Mesangial cell (primary cell): ENCODE measurements around the gene IPO4. TPM values are rescaled to one million over a fixed set of nuclear protein-coding genes. Genes with fewer than 3 reads are reported as not detected.

Experiments
- total RNA-seq: library from RNA; depleted of rRNA; stranded (reverse); fragments of >200 nt; gene quantifications from 2 replicates; pipeline ENCODE4 v1.2.3, GENCODE V29; 2015

Gene IPO4
- total RNA-seq, 1 donor from 2014 or later, result 50.6 TPM

DNA sequence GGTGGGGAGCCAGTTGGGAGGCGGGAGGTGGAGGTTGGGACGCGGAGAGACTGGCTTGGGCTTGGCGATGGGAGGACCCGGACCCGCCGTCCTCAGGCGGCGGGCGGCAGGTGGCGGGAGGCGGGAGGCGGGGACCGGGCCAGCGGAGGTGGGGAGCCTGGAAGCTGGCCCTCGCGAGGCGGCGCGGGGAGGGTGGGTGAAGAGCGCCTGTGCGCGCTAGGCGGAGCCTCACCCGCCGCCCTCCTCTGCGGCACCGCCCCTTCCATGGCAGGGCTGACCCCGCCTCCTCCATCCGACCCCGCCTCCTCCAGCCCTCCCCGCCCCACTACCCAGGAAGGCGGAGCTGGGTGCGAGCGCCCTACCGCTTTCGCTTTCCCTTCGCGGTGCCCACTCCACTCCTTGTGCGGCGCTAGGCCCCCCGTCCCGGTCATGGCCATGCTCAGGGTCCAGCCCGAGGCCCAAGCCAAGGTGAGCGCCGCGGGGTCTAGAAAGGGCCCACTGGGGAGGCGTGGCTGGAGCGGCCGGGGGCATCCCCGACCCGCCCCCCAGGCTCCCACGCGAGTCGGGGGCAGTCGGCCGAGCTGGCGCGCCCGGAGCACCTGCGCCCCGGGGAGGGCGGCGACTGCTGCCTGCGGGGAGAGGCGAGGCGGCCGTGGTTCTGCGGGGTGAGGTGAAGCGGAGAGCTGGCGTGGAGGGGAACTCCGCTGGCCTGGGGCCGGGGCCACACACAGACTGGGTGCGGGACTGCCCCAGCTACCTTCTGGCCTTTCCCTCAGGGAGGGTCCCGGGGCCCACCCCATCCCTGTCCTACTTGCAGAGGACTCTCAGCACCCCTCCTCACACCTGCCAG is 52.6 kb downstream of the IPO4 start, which contains the start of gene PSME1:
Gene PSME1, plus strand, starts transcription at position 361 of the 850 bp plus-strand sequence. Its CDS starts 69 bp downstream, at position 430.

DNA sequence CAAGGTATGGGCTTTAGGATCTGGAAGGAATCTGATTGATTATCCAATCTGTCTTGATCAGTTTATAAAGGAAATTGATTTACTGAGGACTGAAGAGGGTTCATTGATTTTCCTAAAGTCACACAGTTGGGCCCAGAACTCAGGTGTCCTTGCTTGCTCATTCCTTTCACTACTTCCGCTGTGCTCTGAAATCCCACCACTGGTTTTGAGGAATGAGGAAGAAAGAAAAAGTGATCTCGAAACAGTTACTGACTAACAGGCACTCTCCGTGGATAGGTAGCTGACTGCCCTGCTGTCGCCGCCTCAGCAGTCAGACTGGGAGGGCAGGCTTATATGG is 58.3 kb downstream of the IPO4 start, which contains the start of gene FITM1:
Gene FITM1, plus strand, starts transcription at position 280 of the 337 bp plus-strand sequence. CDS start 905 bp downstream, outside the sequence.

Other genes with a start within 250 kb of the IPO4 start
- 39.6 and 44.0 TPM in 2 replicates for gene DHRS4, start 235.0 kb downstream of the IPO4 start, total RNA-seq
- 11.9 and 19.0 TPM in 2 replicates for gene DHRS4L2, start 199.9 kb downstream of the IPO4 start, total RNA-seq
- gene CARMIL3, start 136.8 kb downstream of the IPO4 start, total RNA-seq, result under 0.01 and 0.38 TPM in 2 replicates
- not detected in 2 replicates for gene CPNE6, start 117.3 kb downstream of the IPO4 start, total RNA-seq
- 65.0 and 80.9 TPM in 2 replicates for gene PCK2, start 94.5 kb downstream of the IPO4 start, total RNA-seq
- gene DCAF11, start 74.0 kb downstream of the IPO4 start, total RNA-seq, result 38.0 and 68.5 TPM in 2 replicates
- 3.4 and 3.5 TPM in 2 replicates for gene NRL, start 73.9 kb downstream of the IPO4 start, total RNA-seq
- 0.13 TPM in 1 of 2 replicates, not detected in the other for gene FITM1, start 58.2 kb downstream of the IPO4 start, total RNA-seq
- gene PSME1, start 52.6 kb downstream of the IPO4 start, total RNA-seq, result 139 and 159 TPM in 2 replicates
- 10.3 and 38.1 TPM in 2 replicates for gene EMC9, start 47.2 kb downstream of the IPO4 start, total RNA-seq
- 64.3 and 68.9 TPM in 2 replicates for gene PSME2, start 42.2 kb downstream of the IPO4 start, total RNA-seq
- 34.9 and 54.6 TPM in 2 replicates for gene RNF31, start 41.3 kb downstream of the IPO4 start, total RNA-seq
- gene IRF9, start 27.6 kb downstream of the IPO4 start, total RNA-seq, result 24.6 and 85.1 TPM in 2 replicates
- 151 and 228 TPM in 2 replicates for gene REC8, start 16.7 kb downstream of the IPO4 start, total RNA-seq
- 58.7 and 75.7 TPM in 2 replicates for gene TM9SF1, start 6.6 kb upstream of the IPO4 start, total RNA-seq
- gene TSSK4, start 16.9 kb upstream of the IPO4 start, total RNA-seq, result not detected in 2 replicates
- gene CHMP4A, start 24.7 kb upstream of the IPO4 start, total RNA-seq, result 20.2 and 24.4 TPM in 2 replicates
- 5.9 and 16.9 TPM in 2 replicates for gene MDP1, start 27.2 kb upstream of the IPO4 start, total RNA-seq
- 93.6 and 135 TPM in 2 replicates for gene NEDD8, start 43.6 kb upstream of the IPO4 start, total RNA-seq
- gene GMPR2, start 44.1 kb upstream of the IPO4 start, total RNA-seq, result 42.7 and 54.6 TPM in 2 replicates
- 44.0 and 47.4 TPM in 2 replicates for gene TINF2, start 53.8 kb upstream of the IPO4 start, total RNA-seq
- 0.65 and 0.89 TPM in 2 replicates for gene TGM1, start 74.4 kb upstream of the IPO4 start, total RNA-seq
- gene RABGGTA, start 82.8 kb upstream of the IPO4 start, total RNA-seq, result 33.7 TPM in 2 replicates
- gene DHRS1, start 111.0 kb upstream of the IPO4 start, total RNA-seq, result 19.7 and 46.5 TPM in 2 replicates
- 18.1 and 23.1 TPM in 2 replicates for gene NOP9, start 111.0 kb upstream of the IPO4 start, total RNA-seq
- 1.1 and 1.3 TPM in 2 replicates for gene CIDEB, start 119.2 kb upstream of the IPO4 start, total RNA-seq
- gene LTB4R2, start 121.3 kb upstream of the IPO4 start, total RNA-seq, result 1.1 and 1.3 TPM in 2 replicates
- 0.98 and 1.9 TPM in 2 replicates for gene LTB4R, start 122.7 kb upstream of the IPO4 start, total RNA-seq
- 0.16 and 1.5 TPM in 2 replicates for gene ADCY4, start 146.3 kb upstream of the IPO4 start, total RNA-seq
- gene RIPK3, start 151.2 kb upstream of the IPO4 start, total RNA-seq, result 1.1 and 1.8 TPM in 2 replicates
- 15.3 and 30.9 TPM in 2 replicates for gene NFATC4, start 179.4 kb upstream of the IPO4 start, total RNA-seq
- 6.7 and 22.6 TPM in 2 replicates for gene NYNRIN, start 210.2 kb upstream of the IPO4 start, total RNA-seq
- 0.65 and 1.6 TPM in 2 replicates for gene CBLN3, start 240.9 kb upstream of the IPO4 start, total RNA-seq
- 30.3 and 36.6 TPM in 2 replicates for gene KHNYN, start 241.1 kb upstream of the IPO4 start, total RNA-seq